Measurements from ENCODE around the gene PTPRO.

- TF ChIP-seq CTCF (IDR thresholded peaks at IDR 0.05; ENCODE audit: low read depth, low read length, poor library complexity, severe bottlenecking) (no peak), EZH2phosphoT487 (IDR thresholded peaks at IDR 0.05; ENCODE audit: borderline replicate concordance, low read length) (no peak)
Observed at GRCh38 chr12:15488481-15488880, 166.2 kb downstream of the PTPRO start.
